ENCODE results near the gene KCND3. TPM values are rescaled to one million over a fixed set of nuclear protein-coding genes. Genes with fewer than 3 reads are reported as not detected.

KCND3 gene
- polyA plus RNA-seq, 1 donor from 2014 or later, result 7.8 TPM

GRCh38 chr1:111739925-111740765 lies 249.3 kb downstream of the KCND3 start:
- Histone ChIP-seq H4K20me1 (ENCODE audit: insufficient read depth) (no peaks in the 10 kb centered on the region), H3K9ac (ENCODE audit: low read length) (peak overlapping the region; percentile 73), H3K79me2 (replicated peaks; ENCODE audit: insufficient read depth, low read length) (no peaks in the 10 kb centered on the region), H3K27ac (ENCODE audit: low read length) (peak overlapping the region; percentile 76), H2AFZ (ENCODE audit: low read depth, low read length) (peak overlapping the region; percentile 62), H3K9me3 (ENCODE audit: low read length) (no peaks in the 10 kb centered on the region), H3K4me2 (ENCODE audit: low read length) (peak overlapping the region; percentile 52), H3K27me3 (ENCODE audit: insufficient read depth, low read depth, low read length) (peaks cover 3% of the 10 kb centered on the region), H3K9me2 (ENCODE audit: insufficient read depth, low read length) (no peaks in the 10 kb centered on the region), H3F3A (ENCODE audit: insufficient read depth, low read length, poor library complexity, severe bottlenecking) (no peaks in the 10 kb centered on the region), H3K36me3 (ENCODE audit: insufficient read depth, low read length) (no peaks in the 10 kb centered on the region), H3K4me3 (ENCODE audit: low read length) (peak overlapping the region; percentile 86)
- TF ChIP-seq CTCF (IDR thresholded peaks at IDR 0.05; ENCODE audit: poor library complexity, severe bottlenecking), result peak; percentile 13
- TF ChIP-seq EZH2 (IDR thresholded peaks at IDR 0.05; ENCODE audit: borderline replicate concordance, insufficient read depth, low read length, poor library complexity, severe bottlenecking), result no peak

GRCh38 chr1:111739194-111739924 lies 250.1 kb downstream of the KCND3 start, which contains the start of gene INKA2:
INKA2 (minus strand) TSS chr1:111739395; CDS start chr1:111739242, 153 bp downstream.
- H2AFZ ChIP-seq (ENCODE audit: low read depth, low read length), result peak within 1 kb of the TSS; percentile 62

GRCh38 chr1:111738436-111739193 lies 250.9 kb downstream of the KCND3 start:
- H3F3A ChIP-seq (ENCODE audit: insufficient read depth, low read length, poor library complexity, severe bottlenecking), result no peaks in the 10 kb centered on the region
- peak overlapping the region; percentile 73 for H3K9ac ChIP-seq (ENCODE audit: low read length)
- TF ChIP-seq TAF1 (IDR thresholded peaks at IDR 0.05; ENCODE audit: low read depth) (no peak), EP300 (conservative IDR thresholded peaks at IDR 0.05; ENCODE audit: poor library complexity, severe bottlenecking) (no peak), SMC3 (conservative IDR thresholded peaks at IDR 0.05; ENCODE audit: poor library complexity) (no peak), REST (IDR thresholded peaks at IDR 0.05; ENCODE audit: borderline replicate concordance) (no peak), POLR2AphosphoS5 (IDR thresholded peaks at IDR 0.05) (no peak), MXI1 (conservative IDR thresholded peaks at IDR 0.05; ENCODE audit: poor library complexity, severe bottlenecking) (no peak), EZH2 (IDR thresholded peaks at IDR 0.05; ENCODE audit: borderline replicate concordance, insufficient read depth, low read length, poor library complexity, severe bottlenecking) (no peak), CTCF (IDR thresholded peaks at IDR 0.05; ENCODE audit: poor library complexity, severe bottlenecking) (no peak), RAD21 (conservative IDR thresholded peaks at IDR 0.05) (no peak)
- peak overlapping the region; percentile 62 for H2AFZ ChIP-seq (ENCODE audit: low read depth, low read length)
- H4K20me1 ChIP-seq (ENCODE audit: insufficient read depth), result no peaks in the 10 kb centered on the region
- no peaks in the 10 kb centered on the region for H3K79me2 ChIP-seq (replicated peaks; ENCODE audit: insufficient read depth, low read length)
- no peaks in the 10 kb centered on the region for H3K36me3 ChIP-seq (ENCODE audit: insufficient read depth, low read length)
- H3K27me3 ChIP-seq (ENCODE audit: insufficient read depth, low read depth, low read length), result peaks cover 3% of the 10 kb centered on the region
- H3K9me3 ChIP-seq (ENCODE audit: low read length), result no peaks in the 10 kb centered on the region
- H3K27ac ChIP-seq (ENCODE audit: low read length), result peak overlapping the region; percentile 76
- no peaks in the 10 kb centered on the region for H3K9me2 ChIP-seq (ENCODE audit: insufficient read depth, low read length)
- peak overlapping the region; percentile 52 for H3K4me2 ChIP-seq (ENCODE audit: low read length)
- peak overlapping the region; percentile 86 for H3K4me3 ChIP-seq (ENCODE audit: low read length)

More at GRCh38 chr1:111739194-111739924, 250.1 kb downstream of the KCND3 start, which contains the start of gene INKA2:
- no peaks in the 10 kb centered on the region for H3K36me3 ChIP-seq (ENCODE audit: insufficient read depth, low read length)
- H3K79me2 ChIP-seq (replicated peaks; ENCODE audit: insufficient read depth, low read length), result no peaks in the 10 kb centered on the region
- peak within 1 kb of the TSS; percentile 86 for H3K4me3 ChIP-seq (ENCODE audit: low read length)
- no peaks in the 10 kb centered on the region for H4K20me1 ChIP-seq (ENCODE audit: insufficient read depth)
- H3K27ac ChIP-seq (ENCODE audit: low read length), result peak within 1 kb of the TSS; percentile 76
- H3K4me2 ChIP-seq (ENCODE audit: low read length), result peak within 1 kb of the TSS; percentile 52
- H3K27me3 ChIP-seq (ENCODE audit: insufficient read depth, low read depth, low read length), result peaks cover 3% of the 10 kb centered on the region
- peak within 1 kb of the TSS; percentile 73 for H3K9ac ChIP-seq (ENCODE audit: low read length)
- H3K9me3 ChIP-seq (ENCODE audit: low read length), result no peaks in the 10 kb centered on the region
- H3K9me2 ChIP-seq (ENCODE audit: insufficient read depth, low read length), result no peaks in the 10 kb centered on the region
- peak; percentile 29 for TF ChIP-seq POLR2AphosphoS5 (IDR thresholded peaks at IDR 0.05)
- peak; percentile 80 for TF ChIP-seq MXI1 (conservative IDR thresholded peaks at IDR 0.05; ENCODE audit: poor library complexity, severe bottlenecking)
- TF ChIP-seq SMC3 (conservative IDR thresholded peaks at IDR 0.05; ENCODE audit: poor library complexity), result no peak
- TF ChIP-seq TAF1 (IDR thresholded peaks at IDR 0.05; ENCODE audit: low read depth), result peak; percentile 59
- H3F3A ChIP-seq (ENCODE audit: insufficient read depth, low read length, poor library complexity, severe bottlenecking), result no peaks in the 10 kb centered on the region
